PC-9 (cell line): ENCODE measurements around the gene TXNDC2.

Experiments
- EZH2 ChIP-seq: fragments of 200-600 bp; sonication (generic); IDR thresholded peaks from 2 replicates; pipeline ENCODE4 v1.8.0; 2017; ENCODE audit warnings: antibody characterized with exemption, low read depth
- TF ChIP-seq, protein P1 (sequence below): fragments of 200-600 bp; sonication (generic); conservative IDR thresholded peaks from 2 replicates; pipeline ENCODE4 v1.6.1; 2017; ENCODE audit warnings: mixed run types, antibody characterized with exemption, mild to moderate bottlenecking, moderate library complexity

DNA sequence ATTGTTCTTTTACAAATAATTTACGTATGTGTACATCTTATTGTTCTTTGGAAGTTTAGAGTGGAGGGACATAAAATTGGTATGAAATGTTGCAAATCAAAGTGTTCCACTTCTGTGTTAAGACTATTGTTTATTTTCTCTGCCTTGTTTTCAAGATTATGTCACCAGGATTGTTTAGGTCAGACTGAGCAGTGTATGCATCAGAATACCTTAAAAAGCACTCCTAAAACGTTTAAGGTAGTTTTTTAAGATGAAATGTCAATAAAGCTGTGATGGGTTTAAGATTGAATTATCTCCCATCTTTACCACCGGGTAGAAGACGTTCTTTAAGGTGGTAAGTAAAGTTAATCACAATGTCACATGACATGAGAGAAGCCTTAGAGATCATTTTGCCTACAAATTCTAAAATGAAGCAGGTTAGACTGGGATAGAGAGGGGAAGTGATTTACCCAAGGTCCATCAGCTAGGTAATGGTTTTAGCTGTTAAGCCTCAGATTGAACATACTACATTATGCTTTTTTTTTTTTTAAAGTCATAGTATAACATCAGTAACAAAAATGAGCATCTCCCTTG is 38.7 kb downstream of the TXNDC2 start:
- TF ChIP-seq, protein P1, sequence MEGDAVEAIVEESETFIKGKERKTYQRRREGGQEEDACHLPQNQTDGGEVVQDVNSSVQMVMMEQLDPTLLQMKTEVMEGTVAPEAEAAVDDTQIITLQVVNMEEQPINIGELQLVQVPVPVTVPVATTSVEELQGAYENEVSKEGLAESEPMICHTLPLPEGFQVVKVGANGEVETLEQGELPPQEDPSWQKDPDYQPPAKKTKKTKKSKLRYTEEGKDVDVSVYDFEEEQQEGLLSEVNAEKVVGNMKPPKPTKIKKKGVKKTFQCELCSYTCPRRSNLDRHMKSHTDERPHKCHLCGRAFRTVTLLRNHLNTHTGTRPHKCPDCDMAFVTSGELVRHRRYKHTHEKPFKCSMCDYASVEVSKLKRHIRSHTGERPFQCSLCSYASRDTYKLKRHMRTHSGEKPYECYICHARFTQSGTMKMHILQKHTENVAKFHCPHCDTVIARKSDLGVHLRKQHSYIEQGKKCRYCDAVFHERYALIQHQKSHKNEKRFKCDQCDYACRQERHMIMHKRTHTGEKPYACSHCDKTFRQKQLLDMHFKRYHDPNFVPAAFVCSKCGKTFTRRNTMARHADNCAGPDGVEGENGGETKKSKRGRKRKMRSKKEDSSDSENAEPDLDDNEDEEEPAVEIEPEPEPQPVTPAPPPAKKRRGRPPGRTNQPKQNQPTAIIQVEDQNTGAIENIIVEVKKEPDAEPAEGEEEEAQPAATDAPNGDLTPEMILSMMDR, result no peak
- no peak for TF ChIP-seq EZH2
